HCT116 (cell line): Measurements from ENCODE around the gene CALM1. TPM values are rescaled to one million over a fixed set of nuclear protein-coding genes. Genes with fewer than 3 reads are reported as not detected.

Source experiments
- ATAC-seq: fragments of 200-7000 bp; cut with Tn5 transposase; 2 replicates; pipeline ENCODE4 v1.9.1; 2020; ENCODE audit warnings: mild to moderate bottlenecking, moderate library complexity
- BruUV-seq: library from RNA; stranded (reverse); fragments of 400-500 nt; replicated peaks from 2 replicates; lab custom pipeline; 2021; lab: Mats Ljungman, UMichigan
- CTCF ChIA-PET: fragments of 300-600 bp; sonication (Branson Sonifier 250); formaldehyde crosslinking; loops from one replicate; lab custom pipeline; 2021; ENCODE audit warnings: antibody characterized with exemption; lab: Charles Lee
- POLR2A ChIA-PET: fragments of 300-600, 350-600 bp; sonication (Branson Sonifier 250); formaldehyde crosslinking; loops from one replicate; lab custom pipeline; 2021; ENCODE audit warnings: antibody characterized with exemption; lab: Charles Lee
- RAD21 ChIA-PET, 2 experiments: fragments of 300-600 bp; sonication (Branson Sonifier 250); formaldehyde crosslinking; loops; one replicate each; lab custom pipeline; 2023; ENCODE audit warnings: low total read pairs in 2 of 2; ENCODE audit not compliant: uncharacterized antibody in 2 of 2, unreplicated experiment in 2 of 2, low non-redundant PET in 1 of 2; lab: Charles Lee
- DNase-seq: peaks from one replicate; pipeline ENCODE4 v3.0.0-alpha.2; 2010; ENCODE audit warnings: low read depth, low spot score
- H2AFZ ChIP-seq: fragments of 200-600 bp; shearing (Covaris generic), sonication (generic); 2 replicates; pipeline ENCODE4 v1.6.1; 2017; ENCODE audit warnings: low read depth, mixed run types, mixed read lengths, antibody characterized with exemption, low read length; ENCODE audit not compliant: poor library complexity, severe bottlenecking
- H3K27ac ChIP-seq: 2 replicates; pipeline ENCODE4 v1.5.1; 2012; ENCODE audit warnings: low read depth, low read length
- H3K27me3 ChIP-seq: fragments of 200-600 bp; sonication (generic); 2 replicates; pipeline ENCODE4 v1.6.1; 2016; ENCODE audit warnings: mixed run types, low read length, mixed read lengths; ENCODE audit not compliant: insufficient read depth
- H3K36me3 ChIP-seq, 2 experiments: fragments of 200-500 bp in 1 of 2; fragments of 200-600 bp in 1 of 2; sonication (Bioruptor generic) in 1 of 2; sonication (generic) in 1 of 2; 2 replicates each; pipeline versions ENCODE4 v1.5.1 to v1.6.1; 2014 to 2016; ENCODE audit warnings: low read length in 2 of 2, inconsistent platforms in 1 of 2, mixed read lengths in 1 of 2, mixed run types in 1 of 2; ENCODE audit not compliant: insufficient read depth in 2 of 2, control insufficient read depth in 1 of 2
- H3K4me1 ChIP-seq, 2 experiments: fragments of 200-600 bp in 1 of 2; sonication (generic) in 1 of 2; 2 replicates each; pipeline versions ENCODE4 v1.5.1 to v1.6.1; 2012 to 2017; ENCODE audit warnings: low read length in 2 of 2, inconsistent platforms in 1 of 2, mild to moderate bottlenecking in 1 of 2, mixed read lengths in 1 of 2, mixed run types in 1 of 2, moderate library complexity in 1 of 2; ENCODE audit not compliant: insufficient read depth in 2 of 2, control insufficient read depth in 1 of 2
- H3K4me2 ChIP-seq: fragments of 200-600 bp; sonication (generic); 2 replicates; pipeline ENCODE4 v1.6.1; 2017; ENCODE audit warnings: mixed run types, low read length, mixed read lengths
- H3K4me3 ChIP-seq, 2 experiments: fragments of 200-600 bp in 1 of 2; sonication (generic) in 1 of 2; replicated peaks in 1 of 2; 2 replicates each; pipeline ENCODE4 v1.5.1; 2011 to 2016; ENCODE audit warnings: low read length in 2 of 2, control low read depth in 1 of 2, low read depth in 1 of 2, mild to moderate bottlenecking in 1 of 2, mixed read lengths in 1 of 2, mixed run types in 1 of 2
- H3K79me2 ChIP-seq: fragments of 200-600 bp; sonication (generic); 2 replicates; pipeline ENCODE4 v1.6.1; 2017; ENCODE audit warnings: mild to moderate bottlenecking, mixed run types, low read length, moderate library complexity, mixed read lengths; ENCODE audit not compliant: insufficient read depth
- H3K9ac ChIP-seq: fragments of 200-600 bp; sonication (generic); 2 replicates; pipeline ENCODE4 v1.6.1; 2016; ENCODE audit warnings: low read length, mixed read lengths
- H3K9me2 ChIP-seq: fragments of 200-600 bp; sonication (generic), shearing (Covaris generic); 2 replicates; pipeline ENCODE4 v1.6.1; 2017; ENCODE audit warnings: mixed run types, mild to moderate bottlenecking, moderate library complexity; ENCODE audit not compliant: insufficient read depth
- H3K9me3 ChIP-seq, 2 experiments: fragments of 200-500 bp in 1 of 2; fragments of 200-600 bp in 1 of 2; sonication (Bioruptor generic) in 1 of 2; sonication (generic) in 1 of 2; 2 replicates each; pipeline ENCODE4 v1.6.1; 2014 to 2017; ENCODE audit warnings: low read length in 2 of 2, mixed read lengths in 2 of 2, inconsistent platforms in 1 of 2, low read depth in 1 of 2, mild to moderate bottlenecking in 1 of 2, mixed run types in 1 of 2, moderate library complexity in 1 of 2; ENCODE audit not compliant: control insufficient read depth in 1 of 2, insufficient read depth in 1 of 2
- H4K20me1 ChIP-seq: fragments of 200-600 bp; sonication (generic), shearing (Covaris generic); 2 replicates; pipeline ENCODE4 v1.6.1; 2017; ENCODE audit warnings: mixed run types, mild to moderate bottlenecking, moderate library complexity; ENCODE audit not compliant: insufficient read depth
- CBX3 ChIP-seq: IDR thresholded peaks from 2 replicates; pipeline ENCODE4 v1.6.1; 2012; ENCODE audit warnings: low read depth
- CEBPB ChIP-seq: IDR thresholded peaks from 2 replicates; pipeline ENCODE4 v1.6.1; 2012; ENCODE audit warnings: low read depth
- CTCF ChIP-seq, 3 experiments: fragments of 200-600 bp in 1 of 3; sonication (generic) in 1 of 3; IDR thresholded peaks in 2 of 3; conservative IDR thresholded peaks in 1 of 3; 2 replicates each; pipeline ENCODE4 v1.5.1; 2012 to 2017; ENCODE audit warnings: low read depth in 2 of 3, low read length in 2 of 3, antibody characterized with exemption in 1 of 3, borderline replicate concordance in 1 of 3, control low read depth in 1 of 3, mild to moderate bottlenecking in 1 of 3, mixed read lengths in 1 of 3, mixed run types in 1 of 3, moderate library complexity in 1 of 3; ENCODE audit not compliant: insufficient read depth in 1 of 3
- EGR1 ChIP-seq: IDR thresholded peaks from 2 replicates; pipeline ENCODE4 v1.6.1; 2012; ENCODE audit warnings: low read depth
- ELF1 ChIP-seq: IDR thresholded peaks from 2 replicates; pipeline ENCODE4 v1.6.1; 2012; ENCODE audit warnings: low read depth, borderline replicate concordance
- JUND ChIP-seq: IDR thresholded peaks from 2 replicates; pipeline ENCODE4 v1.6.1; 2012
- POLR2AphosphoS5 ChIP-seq: IDR thresholded peaks from 2 replicates; pipeline ENCODE4 v1.6.1; 2011; ENCODE audit warnings: mild to moderate bottlenecking, low read depth, low read length, moderate library complexity
- RAD21 ChIP-seq: IDR thresholded peaks from 2 replicates; pipeline ENCODE4 v1.6.1; 2012; ENCODE audit warnings: low read depth, mild to moderate bottlenecking
- SIN3A ChIP-seq: IDR thresholded peaks from 2 replicates; pipeline ENCODE4 v1.6.1; 2012; ENCODE audit warnings: low read depth
- SP1 ChIP-seq: IDR thresholded peaks from 2 replicates; pipeline ENCODE4 v1.6.1; 2012; ENCODE audit warnings: low read depth
- SRF ChIP-seq: IDR thresholded peaks from 2 replicates; pipeline ENCODE4 v1.6.1; 2012; ENCODE audit warnings: low read depth
- TCF7L2 ChIP-seq: IDR thresholded peaks from 2 replicates; pipeline ENCODE4 v1.7.0; 2011; ENCODE audit warnings: borderline replicate concordance, inconsistent platforms; ENCODE audit not compliant: insufficient read depth, insufficient read length; ENCODE audit errors: extremely low read depth
- ZFX ChIP-seq: fragments of 450-650 bp; IDR thresholded peaks from 2 replicates; pipeline ENCODE4 v1.6.1; 2017
- intact Hi-C: fragments of 100-400 bp; cut with micrococcal nuclease; formaldehyde crosslinking; loops from 2 replicates; pipeline ENCODE4 v1.10.0; 2022
- total RNA-seq: library from RNA; stranded (reverse); gene quantifications from one replicate; pipeline ENCODE4 v1.2.1, GENCODE V29; 2021; ENCODE audit not compliant: unreplicated experiment
- TF ChIP-seq, protein P1 (sequence below): IDR thresholded peaks from 2 replicates; pipeline ENCODE4 v1.6.1; 2012
- TF ChIP-seq, protein P2 (sequence below): IDR thresholded peaks from 2 replicates; pipeline ENCODE4 v1.6.1; 2012

CALM1 gene
- total RNA-seq, 1 experiment from 2014 or later: 261 TPM

- no peak overlapping the region for H3K4me2 ChIP-seq
- intact Hi-C loops: no loop called here
- ATAC-seq: no peak
- TF ChIP-seq, protein P1, sequence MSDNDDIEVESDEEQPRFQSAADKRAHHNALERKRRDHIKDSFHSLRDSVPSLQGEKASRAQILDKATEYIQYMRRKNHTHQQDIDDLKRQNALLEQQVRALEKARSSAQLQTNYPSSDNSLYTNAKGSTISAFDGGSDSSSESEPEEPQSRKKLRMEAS: no peak
- TF ChIP-seq, all 23 proteins: peak for 0
- RAD21 ChIA-PET: no interaction called here
- Histone ChIP-seq H2AFZ (no peak overlapping the region), H3K9me3 (peaks cover 0 to under 1% of the 10 kb centered on the region in 2 experiments; a peak in 1 of 4 replicates), H3K27ac (no peak overlapping the region), H3K9me2 (no peaks in the 10 kb centered on the region), H3K4me3 (no peak overlapping the region), H3K9ac (no peak overlapping the region), H3K27me3 (no peaks in the 10 kb centered on the region), H3K36me3 (no peaks in the 10 kb centered on the region), H3K79me2 (no peaks in the 10 kb centered on the region), H3K4me1 (peaks cover 6 to 8% of the 10 kb centered on the region in 2 experiments), H4K20me1 (no peaks in the 10 kb centered on the region)
- no peak for DNase-seq
- POLR2A ChIA-PET: no interaction called here
- CTCF ChIA-PET: no interaction called here
- no TSS peak for BruUV-seq
These were observed 27.2 kb downstream of the CALM1 start for GRCh38 chr14:90424075-90424474.

- no peaks in the 10 kb centered on the region for H4K20me1 ChIP-seq
- ATAC-seq (no peak), DNase-seq (no peak)
- ChIA-PET CTCF (no interaction called here), POLR2A (no interaction called here), RAD21 (no interaction called here)
- peaks cover 0 to 3% of the 10 kb centered on the region in 2 experiments; a peak in 1 of 4 replicates for H3K9me3 ChIP-seq
- H3K9me2 ChIP-seq: no peaks in the 10 kb centered on the region
- no peak overlapping the region for H3K9ac ChIP-seq
- BruUV-seq: no TSS peak
- H3K4me3 ChIP-seq: no peak overlapping the region
- intact Hi-C loops: no loop called here
- no peak overlapping the region for H3K27ac ChIP-seq
- H3K4me2 ChIP-seq: no peak overlapping the region
- no peaks in the 10 kb centered on the region for H3K79me2 ChIP-seq
- peaks cover 0 to under 1% of the 10 kb centered on the region in 2 experiments; a peak in 2 of 4 replicates for H3K4me1 ChIP-seq
- no peak overlapping the region for H2AFZ ChIP-seq
- no peaks in the 10 kb centered on the region for H3K36me3 ChIP-seq
- TF ChIP-seq ELF1 (no peak), POLR2AphosphoS5 (no peak), RAD21 (no peak), TCF7L2 (no peak), SP1 (no peak), ZFX (no peak), CEBPB (no peak), CTCF (IDR thresholded peaks at IDR 0.05 in 2 of 3, conservative IDR thresholded peaks at IDR 0.05 in 1 of 3; ENCODE audit: borderline replicate concordance in 1 of 3, insufficient read depth in 1 of 3, low read depth in 2 of 3, low read length in 2 of 3) (no peak), CBX3 (no peak), JUND (no peak), SRF (no peak), EGR1 (no peak), SIN3A (no peak)
- TF ChIP-seq, protein P1: no peak
- TF ChIP-seq, protein P2, sequence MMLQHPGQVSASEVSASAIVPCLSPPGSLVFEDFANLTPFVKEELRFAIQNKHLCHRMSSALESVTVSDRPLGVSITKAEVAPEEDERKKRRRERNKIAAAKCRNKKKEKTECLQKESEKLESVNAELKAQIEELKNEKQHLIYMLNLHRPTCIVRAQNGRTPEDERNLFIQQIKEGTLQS: no peak
- no peaks in the 10 kb centered on the region for H3K27me3 ChIP-seq
These were observed 28.0 kb downstream of the CALM1 start for GRCh38 chr14:90424686-90425372.
